OCI-LY7 (cell line): ENCODE data around the gene FBXL17. TPM values are rescaled to one million over a fixed set of nuclear protein-coding genes. Genes with fewer than 3 reads are reported as not detected.

Experiments
- BruUV-seq: library from RNA; stranded (reverse); fragments of 400-500 nt; replicated peaks from 2 replicates; lab custom pipeline; 2021; lab: Mats Ljungman, UMichigan
- CTCF ChIA-PET: fragments of 300-600 bp; sonication (Branson Sonifier 250); formaldehyde crosslinking; loops from one replicate; lab custom pipeline; 2022; ENCODE audit warnings: antibody characterized with exemption; ENCODE audit not compliant: unreplicated experiment; lab: Charles Lee
- POLR2A ChIA-PET: fragments of 300-600 bp; sonication (Branson Sonifier 250); formaldehyde crosslinking; loops from one replicate; lab custom pipeline; 2022; ENCODE audit warnings: antibody characterized with exemption; lab: Charles Lee
- DNase-seq: peaks from one replicate; pipeline ENCODE4 v3.0.0-alpha.2; 2015; ENCODE audit warnings: low spot score
- H2AFZ ChIP-seq: fragments of 200-600 bp; sonication (generic), shearing (Covaris generic); 2 replicates; pipeline ENCODE4 v1.6.1; 2014; ENCODE audit warnings: mild to moderate bottlenecking, antibody characterized with exemption, low read length, moderate library complexity
- H3K27ac ChIP-seq: fragments of 200-600 bp; sonication (generic); 2 replicates; pipeline ENCODE4 v1.5.1; 2014; ENCODE audit warnings: mixed run types, low read depth, mild to moderate bottlenecking, moderate library complexity, low read length, inconsistent platforms; ENCODE audit not compliant: poor library complexity, severe bottlenecking
- H3K36me3 ChIP-seq: fragments of 200-600 bp; sonication (generic); 2 replicates; pipeline ENCODE4 v1.6.1; 2014; ENCODE audit warnings: mild to moderate bottlenecking, antibody characterized with exemption, low read length, moderate library complexity, mixed read lengths; ENCODE audit not compliant: insufficient read depth
- H3K4me1 ChIP-seq: fragments of 200-600 bp; sonication (generic); 2 replicates; pipeline ENCODE4 v1.5.1; 2014; ENCODE audit warnings: mild to moderate bottlenecking, low read length; ENCODE audit not compliant: insufficient read depth, poor library complexity, severe bottlenecking
- H3K4me2 ChIP-seq: fragments of 200-600 bp; sonication (generic); 2 replicates; pipeline ENCODE4 v1.6.1; 2014; ENCODE audit warnings: mild to moderate bottlenecking, low read length
- H3K4me3 ChIP-seq: fragments of 200-600 bp; sonication (generic); 2 replicates; pipeline ENCODE4 v1.5.1; 2014; ENCODE audit warnings: mild to moderate bottlenecking, low read depth, low read length; ENCODE audit not compliant: poor library complexity, severe bottlenecking
- H3K79me2 ChIP-seq: fragments of 200-600 bp; sonication (generic); 2 replicates; pipeline ENCODE4 v1.6.1; 2016; ENCODE audit warnings: low read depth, mild to moderate bottlenecking, low read length, moderate library complexity, mixed read lengths; ENCODE audit not compliant: insufficient read depth
- H3K9me2 ChIP-seq: fragments of 200-600 bp; sonication (generic); 2 replicates; pipeline ENCODE4 v1.6.1; 2016; ENCODE audit warnings: mild to moderate bottlenecking, low read length, mixed read lengths; ENCODE audit not compliant: insufficient read depth
- H3K9me3 ChIP-seq: fragments of 200-600 bp; sonication (generic); 2 replicates; pipeline ENCODE4 v1.6.1; 2014; ENCODE audit warnings: mild to moderate bottlenecking, mixed run types, low read length, mixed read lengths
- H4K20me1 ChIP-seq: fragments of 200-600 bp; sonication (generic); 2 replicates; pipeline ENCODE4 v1.6.1; 2014; ENCODE audit warnings: mild to moderate bottlenecking, antibody characterized with exemption, low read length, moderate library complexity, mixed read lengths; ENCODE audit not compliant: insufficient read depth
- EZH2phosphoT487 ChIP-seq: fragments of 200-600 bp; sonication (generic); IDR thresholded peaks from 2 replicates; pipeline ENCODE4 v1.6.1; 2018; ENCODE audit warnings: low read depth, borderline replicate concordance, mild to moderate bottlenecking, mixed run types, antibody characterized with exemption, low read length, moderate library complexity, mixed read lengths
- intact Hi-C: fragments of 100-400 bp; cut with micrococcal nuclease; formaldehyde crosslinking; loops from one replicate; pipeline ENCODE4 v1.10.0; 2022; ENCODE audit not compliant: unreplicated experiment
- total RNA-seq, 2 experiments: library from RNA; depleted of rRNA in 1 of 2; stranded (reverse); fragments of >200 nt in 1 of 2; shearing (Covaris generic) in 1 of 2; gene quantifications; 2 replicates each; pipeline ENCODE4 v1.2.3, GENCODE V29; 2014 to 2022
- TF ChIP-seq, protein P1 (sequence below): fragments of 200-600 bp; sonication (generic); conservative IDR thresholded peaks from 2 replicates; pipeline ENCODE4 v1.5.1; 2014; ENCODE audit warnings: mild to moderate bottlenecking, antibody characterized with exemption, low read length, moderate library complexity, mixed read lengths

FBXL17 gene
- total RNA-seq, 2 experiments from 2014 or later: 10.2 to 21.6 TPM

DNA sequence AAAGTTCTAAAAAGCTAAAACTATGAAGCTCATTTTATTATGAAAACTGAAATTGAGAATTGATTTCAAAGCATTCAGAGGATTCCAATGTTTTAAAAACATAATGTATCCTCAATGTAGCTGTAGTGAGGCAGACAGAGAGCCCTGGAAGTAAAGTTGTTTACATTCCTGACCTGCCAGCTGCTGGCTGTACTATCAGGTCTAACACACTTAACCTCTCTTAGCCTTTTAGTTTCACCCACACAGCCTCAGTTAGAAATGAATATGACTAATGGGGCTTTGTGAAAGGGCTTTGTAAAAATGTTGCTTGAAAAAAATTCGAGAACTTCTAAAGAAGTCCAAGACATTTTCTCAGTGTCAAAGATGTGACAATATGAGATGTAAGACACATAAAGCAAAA lies 122.6 kb downstream of the FBXL17 start:
- POLR2A ChIA-PET: interaction anchor here (0.6 to 1.5 kb wide), 7 partner anchors 30 to 1039 kb away, joined by 3 to 7 read pairs (median 3); no protein-coding TSS in a partner anchor
- intact Hi-C loops: no loop called here

DNA sequence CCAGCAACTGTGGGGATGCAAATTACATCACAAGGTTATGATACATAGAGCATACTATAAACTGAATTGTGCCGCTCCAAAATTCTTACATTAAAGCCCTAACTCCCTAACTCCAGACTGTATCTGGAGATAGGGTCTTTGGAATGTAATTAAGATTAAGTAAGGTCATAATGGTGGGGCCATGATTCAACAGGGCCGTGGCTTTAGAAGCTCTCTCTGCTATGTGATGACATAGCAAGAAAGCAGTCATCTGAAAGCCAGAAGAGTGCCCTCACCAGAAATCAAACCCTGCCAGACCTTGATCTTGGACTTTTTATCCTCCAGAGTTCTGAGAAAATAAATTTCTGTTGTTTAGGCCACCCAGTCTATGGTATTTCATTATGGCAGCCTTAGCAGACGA lies 123.9 kb downstream of the FBXL17 start:
- no peaks in the 10 kb centered on the region for H3K9me2 ChIP-seq
- intact Hi-C loops: no loop called here
- no peak overlapping the region for H3K27ac ChIP-seq
- no peak overlapping the region for H2AFZ ChIP-seq
- no peak for DNase-seq
- H3K36me3 ChIP-seq: no peaks in the 10 kb centered on the region
- BruUV-seq: no TSS peak
- no peaks in the 10 kb centered on the region for H3K79me2 ChIP-seq
- no peaks in the 10 kb centered on the region for H3K9me3 ChIP-seq
- H3K4me2 ChIP-seq: no peak overlapping the region
- TF ChIP-seq EZH2phosphoT487: no peak
- TF ChIP-seq, protein P1, sequence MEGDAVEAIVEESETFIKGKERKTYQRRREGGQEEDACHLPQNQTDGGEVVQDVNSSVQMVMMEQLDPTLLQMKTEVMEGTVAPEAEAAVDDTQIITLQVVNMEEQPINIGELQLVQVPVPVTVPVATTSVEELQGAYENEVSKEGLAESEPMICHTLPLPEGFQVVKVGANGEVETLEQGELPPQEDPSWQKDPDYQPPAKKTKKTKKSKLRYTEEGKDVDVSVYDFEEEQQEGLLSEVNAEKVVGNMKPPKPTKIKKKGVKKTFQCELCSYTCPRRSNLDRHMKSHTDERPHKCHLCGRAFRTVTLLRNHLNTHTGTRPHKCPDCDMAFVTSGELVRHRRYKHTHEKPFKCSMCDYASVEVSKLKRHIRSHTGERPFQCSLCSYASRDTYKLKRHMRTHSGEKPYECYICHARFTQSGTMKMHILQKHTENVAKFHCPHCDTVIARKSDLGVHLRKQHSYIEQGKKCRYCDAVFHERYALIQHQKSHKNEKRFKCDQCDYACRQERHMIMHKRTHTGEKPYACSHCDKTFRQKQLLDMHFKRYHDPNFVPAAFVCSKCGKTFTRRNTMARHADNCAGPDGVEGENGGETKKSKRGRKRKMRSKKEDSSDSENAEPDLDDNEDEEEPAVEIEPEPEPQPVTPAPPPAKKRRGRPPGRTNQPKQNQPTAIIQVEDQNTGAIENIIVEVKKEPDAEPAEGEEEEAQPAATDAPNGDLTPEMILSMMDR: no peak
- H3K4me1 ChIP-seq: no peaks in the 10 kb centered on the region
- POLR2A ChIA-PET: no interaction called here
- H4K20me1 ChIP-seq: no peaks in the 10 kb centered on the region
- no peak overlapping the region for H3K4me3 ChIP-seq
- CTCF ChIA-PET: no interaction called here

More for the DNA sequence above, 122.6 kb downstream of the FBXL17 start:
- H3K36me3 ChIP-seq: no peaks in the 10 kb centered on the region
- BruUV-seq: no TSS peak
- no peak overlapping the region for H2AFZ ChIP-seq
- no peaks in the 10 kb centered on the region for H3K9me2 ChIP-seq
- H3K4me2 ChIP-seq: no peak overlapping the region
- H3K9me3 ChIP-seq: no peaks in the 10 kb centered on the region
- no peaks in the 10 kb centered on the region for H3K79me2 ChIP-seq
- no peak overlapping the region for H3K4me3 ChIP-seq
- no peak overlapping the region for H3K27ac ChIP-seq
- H4K20me1 ChIP-seq: no peaks in the 10 kb centered on the region
- no peaks in the 10 kb centered on the region for H3K4me1 ChIP-seq
- DNase-seq: no peak
- TF ChIP-seq EZH2phosphoT487: no peak
- CTCF ChIA-PET: no interaction called here

DNA sequence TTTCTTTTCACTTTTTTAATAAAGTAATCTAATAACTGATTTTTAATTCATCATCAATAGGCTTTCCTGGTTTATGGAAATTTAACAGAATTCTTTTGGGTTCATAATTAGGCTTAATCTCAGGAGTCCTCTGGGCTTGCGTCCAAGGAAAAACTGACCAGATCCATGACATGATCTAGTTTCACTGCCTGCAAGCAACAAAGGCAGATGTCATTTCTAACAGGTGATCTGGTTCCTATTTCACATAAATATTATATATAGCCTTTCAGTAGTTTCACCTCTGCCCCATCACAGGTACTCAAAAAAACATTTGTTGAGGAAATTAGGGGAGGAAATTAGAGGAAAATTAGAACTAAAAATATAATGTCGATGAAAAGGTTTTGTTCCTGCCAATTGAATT lies 126.4 kb downstream of the FBXL17 start:
- Histone ChIP-seq H2AFZ (no peak overlapping the region), H3K4me2 (no peak overlapping the region), H3K79me2 (no peaks in the 10 kb centered on the region), H3K27ac (no peak overlapping the region), H3K9me2 (no peaks in the 10 kb centered on the region), H3K4me3 (no peak overlapping the region), H3K36me3 (no peaks in the 10 kb centered on the region), H4K20me1 (no peaks in the 10 kb centered on the region), H3K4me1 (no peaks in the 10 kb centered on the region), H3K9me3 (no peaks in the 10 kb centered on the region)
- ChIA-PET CTCF (no interaction called here), POLR2A (interaction anchor here (0.6 to 0.9 kb wide), 3 partner anchors 74 to 1329 kb away, joined by 3 read pairs; no protein-coding TSS in a partner anchor)
- intact Hi-C loops: no loop called here
- DNase-seq: no peak
- TF ChIP-seq EZH2phosphoT487: no peak
- TF ChIP-seq, protein P1: no peak
- no TSS peak for BruUV-seq
